ENCODE data around the gene RAB3GAP1.

DNA sequence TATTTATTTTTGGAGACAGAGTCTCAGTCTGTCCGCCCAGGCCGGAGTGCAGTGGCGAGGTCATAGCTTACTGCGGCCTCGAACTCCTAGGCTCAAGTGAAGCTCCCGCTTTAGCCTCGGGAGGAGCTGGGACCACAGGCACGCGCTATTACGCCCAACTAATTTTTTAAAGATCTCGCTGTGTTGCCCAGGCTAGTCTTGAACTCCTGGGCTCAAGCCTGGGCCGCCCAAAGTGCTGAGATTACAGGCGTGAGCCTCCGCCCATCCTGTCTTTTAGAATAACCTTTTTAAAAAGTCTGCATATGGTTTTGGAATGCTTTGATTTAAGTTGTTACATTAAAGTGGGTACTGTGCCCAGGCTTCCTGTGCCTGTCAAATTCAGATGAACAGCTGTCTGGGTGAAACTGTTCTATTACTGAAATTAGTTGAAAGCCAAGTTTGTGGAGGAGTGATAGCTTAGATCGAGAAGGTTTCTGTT is 944 bp downstream of the RAB3GAP1 start:
- TF ChIP-seq, protein P1, sequence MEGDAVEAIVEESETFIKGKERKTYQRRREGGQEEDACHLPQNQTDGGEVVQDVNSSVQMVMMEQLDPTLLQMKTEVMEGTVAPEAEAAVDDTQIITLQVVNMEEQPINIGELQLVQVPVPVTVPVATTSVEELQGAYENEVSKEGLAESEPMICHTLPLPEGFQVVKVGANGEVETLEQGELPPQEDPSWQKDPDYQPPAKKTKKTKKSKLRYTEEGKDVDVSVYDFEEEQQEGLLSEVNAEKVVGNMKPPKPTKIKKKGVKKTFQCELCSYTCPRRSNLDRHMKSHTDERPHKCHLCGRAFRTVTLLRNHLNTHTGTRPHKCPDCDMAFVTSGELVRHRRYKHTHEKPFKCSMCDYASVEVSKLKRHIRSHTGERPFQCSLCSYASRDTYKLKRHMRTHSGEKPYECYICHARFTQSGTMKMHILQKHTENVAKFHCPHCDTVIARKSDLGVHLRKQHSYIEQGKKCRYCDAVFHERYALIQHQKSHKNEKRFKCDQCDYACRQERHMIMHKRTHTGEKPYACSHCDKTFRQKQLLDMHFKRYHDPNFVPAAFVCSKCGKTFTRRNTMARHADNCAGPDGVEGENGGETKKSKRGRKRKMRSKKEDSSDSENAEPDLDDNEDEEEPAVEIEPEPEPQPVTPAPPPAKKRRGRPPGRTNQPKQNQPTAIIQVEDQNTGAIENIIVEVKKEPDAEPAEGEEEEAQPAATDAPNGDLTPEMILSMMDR (conservative IDR thresholded peaks at IDR 0.05; ENCODE audit: low read depth, low read length), result no peak
- TF ChIP-seq SMC3 (IDR thresholded peaks at IDR 0.05; ENCODE audit: low read depth, low read length), result no peak
- no peak for TF ChIP-seq POLR2A (IDR thresholded peaks at IDR 0.05; ENCODE audit: low read depth, low read length)
- no peak for TF ChIP-seq FOS (IDR thresholded peaks at IDR 0.05; ENCODE audit: low read depth, low read length)
- TF ChIP-seq RAD21 (IDR thresholded peaks at IDR 0.05; ENCODE audit: low read length), result no peak
- no peak for TF ChIP-seq MAFK (IDR thresholded peaks at IDR 0.05; ENCODE audit: low read depth, low read length)
- TF ChIP-seq CEBPB (IDR thresholded peaks at IDR 0.05; ENCODE audit: low read depth, low read length), result no peak
- no peak for TF ChIP-seq RCOR1 (IDR thresholded peaks at IDR 0.05; ENCODE audit: insufficient replicate concordance, low read length)
- TF ChIP-seq, protein P2, sequence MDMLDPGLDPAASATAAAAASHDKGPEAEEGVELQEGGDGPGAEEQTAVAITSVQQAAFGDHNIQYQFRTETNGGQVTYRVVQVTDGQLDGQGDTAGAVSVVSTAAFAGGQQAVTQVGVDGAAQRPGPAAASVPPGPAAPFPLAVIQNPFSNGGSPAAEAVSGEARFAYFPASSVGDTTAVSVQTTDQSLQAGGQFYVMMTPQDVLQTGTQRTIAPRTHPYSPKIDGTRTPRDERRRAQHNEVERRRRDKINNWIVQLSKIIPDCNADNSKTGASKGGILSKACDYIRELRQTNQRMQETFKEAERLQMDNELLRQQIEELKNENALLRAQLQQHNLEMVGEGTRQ (IDR thresholded peaks at IDR 0.05; ENCODE audit: low read depth, low read length), result no peak
- TF ChIP-seq BHLHE40 (IDR thresholded peaks at IDR 0.05; ENCODE audit: low read depth, low read length), result no peak
- TF ChIP-seq, protein P3, sequence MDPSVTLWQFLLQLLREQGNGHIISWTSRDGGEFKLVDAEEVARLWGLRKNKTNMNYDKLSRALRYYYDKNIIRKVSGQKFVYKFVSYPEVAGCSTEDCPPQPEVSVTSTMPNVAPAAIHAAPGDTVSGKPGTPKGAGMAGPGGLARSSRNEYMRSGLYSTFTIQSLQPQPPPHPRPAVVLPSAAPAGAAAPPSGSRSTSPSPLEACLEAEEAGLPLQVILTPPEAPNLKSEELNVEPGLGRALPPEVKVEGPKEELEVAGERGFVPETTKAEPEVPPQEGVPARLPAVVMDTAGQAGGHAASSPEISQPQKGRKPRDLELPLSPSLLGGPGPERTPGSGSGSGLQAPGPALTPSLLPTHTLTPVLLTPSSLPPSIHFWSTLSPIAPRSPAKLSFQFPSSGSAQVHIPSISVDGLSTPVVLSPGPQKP (IDR thresholded peaks at IDR 0.05; ENCODE audit: borderline replicate concordance, low read depth, low read length), result no peak
- TF ChIP-seq MAZ (IDR thresholded peaks at IDR 0.05; ENCODE audit: borderline replicate concordance, low read depth, low read length), result no peak
- TF ChIP-seq CHD1 (IDR thresholded peaks at IDR 0.05; ENCODE audit: low read depth, low read length), result no peak
